ENCODE data around the gene RGPD8.

Gene RGPD8

DNA sequence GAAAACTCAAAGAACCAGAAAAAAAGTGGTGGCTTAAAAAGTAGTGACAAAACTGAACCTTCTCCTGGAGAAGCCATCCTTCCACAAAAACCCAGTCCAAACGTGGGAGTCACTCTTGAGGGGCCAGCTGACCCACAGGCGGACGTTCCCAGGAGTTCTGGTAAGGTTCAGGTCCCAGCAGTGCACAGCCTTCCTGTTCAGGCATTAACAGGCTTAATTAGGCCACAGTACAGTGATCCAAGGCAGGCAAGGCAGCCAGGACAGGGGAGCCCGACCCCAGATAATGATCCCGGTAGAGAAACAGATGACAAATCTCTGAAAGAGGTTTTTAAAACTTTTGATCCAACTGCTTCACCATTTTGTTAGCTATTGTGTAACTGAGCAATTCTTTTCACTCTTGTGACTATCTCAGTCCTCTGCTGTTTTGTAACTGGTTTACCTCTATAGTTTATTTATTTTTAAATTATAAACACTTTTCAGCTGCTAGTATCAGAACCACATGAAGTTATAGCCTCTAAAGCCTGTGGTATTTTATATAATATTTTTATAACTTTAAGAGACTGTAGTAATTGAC lies 101.2 kb downstream of the RGPD8 start:
- DNase-seq (ENCODE audit: low spot score): no peak

DNA sequence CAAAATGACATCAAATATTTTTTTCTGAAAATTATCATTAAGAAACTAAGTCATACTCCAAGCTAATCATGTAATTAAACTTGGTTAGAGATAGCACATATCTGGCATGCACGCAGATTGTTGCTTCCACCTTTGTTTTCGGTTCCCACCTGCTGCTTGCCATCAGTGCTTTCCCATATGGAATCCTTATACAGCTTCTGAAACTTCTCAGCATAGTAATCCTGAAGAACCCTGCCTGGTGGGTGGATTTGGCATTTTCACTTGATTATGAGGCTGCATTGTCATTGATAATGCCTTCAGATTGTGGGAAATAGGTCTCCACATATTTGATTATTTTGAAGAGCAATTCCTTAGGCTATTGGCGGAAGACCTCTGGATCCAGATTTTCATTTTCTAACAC lies 110.5 kb downstream of the RGPD8 start:
- DNase-seq (ENCODE audit: low spot score): no peak

DNA sequence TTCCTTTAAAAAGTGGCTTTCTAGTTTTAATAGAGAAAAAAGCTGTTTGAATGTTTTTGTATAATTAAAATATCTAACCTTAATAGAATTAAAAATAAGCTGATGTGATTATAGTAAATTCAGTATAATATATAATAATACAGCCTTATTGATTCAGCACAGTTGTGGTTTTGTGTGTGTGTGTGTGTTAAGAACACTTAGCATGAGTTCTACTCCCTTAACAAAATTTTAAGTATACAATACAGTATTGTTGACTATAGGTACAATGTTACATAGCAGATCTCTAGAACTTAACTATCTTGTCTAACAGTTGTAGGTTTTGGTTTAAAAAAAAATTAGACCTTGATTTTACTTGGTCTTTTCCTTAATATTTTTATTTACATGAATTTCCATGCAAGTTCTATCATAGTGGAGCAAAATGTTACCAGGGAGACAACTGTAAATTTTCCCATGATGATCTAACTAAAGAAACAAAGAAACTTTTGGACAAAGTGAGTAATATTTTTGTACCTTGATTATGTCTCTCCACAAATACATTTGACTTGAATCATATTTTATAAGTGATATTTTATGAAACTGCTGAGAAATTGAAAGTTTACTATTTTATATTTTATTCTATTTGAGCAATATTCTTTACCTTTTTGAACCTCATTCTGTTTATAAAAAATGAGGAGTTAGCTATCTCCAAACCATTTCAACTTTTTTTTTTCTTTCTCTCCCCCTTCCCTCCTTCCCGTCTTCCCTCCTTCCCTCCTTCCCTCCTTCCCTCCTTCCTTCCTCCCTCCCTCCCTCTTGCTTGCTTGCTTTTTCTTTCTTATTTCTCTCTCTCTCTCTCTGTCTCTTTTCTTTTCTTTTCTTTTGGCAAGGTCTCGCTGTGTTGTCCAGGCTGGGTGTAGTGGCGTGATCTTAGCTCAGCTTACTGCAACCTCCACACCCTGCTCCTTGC lies 111.8 kb downstream of the RGPD8 start:
- DNase-seq (ENCODE audit: low spot score): no peak

All from CD4-positive, alpha-beta T cell treated with Interleukin-15 for 4 hours (primary cell).